ENCODE data around the gene IL36B.

IL36B gene

GRCh38 chr2:113010088-113010487 is 42.6 kb downstream of the IL36B start:
- TF ChIP-seq ZFX (IDR thresholded peaks at IDR 0.05; ENCODE audit: borderline replicate concordance) = no peak
- no peak for TF ChIP-seq CTCF (IDR thresholded peaks at IDR 0.05)
- H3K27ac ChIP-seq = no peak overlapping the region

GRCh38 chr2:113009622-113010021 is 43.0 kb downstream of the IL36B start:
- no peak overlapping the region for H3K27ac ChIP-seq
- no peak for TF ChIP-seq CTCF (IDR thresholded peaks at IDR 0.05)
- no peak for TF ChIP-seq ZFX (IDR thresholded peaks at IDR 0.05; ENCODE audit: borderline replicate concordance)

GRCh38 chr2:113007250-113007649 is 45.4 kb downstream of the IL36B start:
- H3K27ac ChIP-seq = no peak overlapping the region
- TF ChIP-seq CTCF (IDR thresholded peaks at IDR 0.05) (no peak), ZFX (IDR thresholded peaks at IDR 0.05; ENCODE audit: borderline replicate concordance) (no peak)

GRCh38 chr2:113005030-113005509 is 47.6 kb downstream of the IL36B start, which contains the start of gene IL36A:
Gene IL36A, plus strand, starts transcription at chr2:113005459. Its CDS starts 413 bp downstream, at chr2:113005872.
- no peak within 1 kb of the TSS for H3K27ac ChIP-seq
- TF ChIP-seq ZFX (IDR thresholded peaks at IDR 0.05; ENCODE audit: borderline replicate concordance) = no peak
- TF ChIP-seq CTCF (IDR thresholded peaks at IDR 0.05) = no peak

- no peak overlapping the region for H3K27ac ChIP-seq
- no peak for TF ChIP-seq CTCF (IDR thresholded peaks at IDR 0.05)
- no peak for TF ChIP-seq ZFX (IDR thresholded peaks at IDR 0.05; ENCODE audit: borderline replicate concordance)
Observed at GRCh38 chr2:113002677-113003076, 50.0 kb downstream of the IL36B start.

- H3K27ac ChIP-seq = no peak overlapping the region
- TF ChIP-seq ZFX (IDR thresholded peaks at IDR 0.05; ENCODE audit: borderline replicate concordance) = no peak
- TF ChIP-seq CTCF (IDR thresholded peaks at IDR 0.05) = no peak
Observed at GRCh38 chr2:113000436-113000835, 52.2 kb downstream of the IL36B start.

- TF ChIP-seq CTCF (IDR thresholded peaks at IDR 0.05) = no peak
- no peak for TF ChIP-seq ZFX (IDR thresholded peaks at IDR 0.05; ENCODE audit: borderline replicate concordance)
- no peak overlapping the region for H3K27ac ChIP-seq
Observed at GRCh38 chr2:112997151-112997550, 55.5 kb downstream of the IL36B start.

Data from 22Rv1 (cell line).